Activated CD4-positive, alpha-beta T cell treated with anti-CD3 and anti-CD28 coated beads, Interleukin-2, Interleukin-4, amounts not matched to agents 100 ng/mL and 50 ng/mL, durations not matched to agents 16 hours and 8 hours (primary cell): ENCODE measurements around the gene FXN.
A peak's percentile ranks its signal among the peaks of the same experiment; 100 is the strongest.
"Not testable (repeated sequence)": the region's sequence is repeated elsewhere in the genome, so short reads cannot be mapped to it uniquely, and the experiment has no call there.

Source experiments
- DNase-seq: peaks from one replicate; pipeline ENCODE4 v3.0.0-alpha.2; 2020; ENCODE audit warnings: low spot score

Gene FXN

DNA sequence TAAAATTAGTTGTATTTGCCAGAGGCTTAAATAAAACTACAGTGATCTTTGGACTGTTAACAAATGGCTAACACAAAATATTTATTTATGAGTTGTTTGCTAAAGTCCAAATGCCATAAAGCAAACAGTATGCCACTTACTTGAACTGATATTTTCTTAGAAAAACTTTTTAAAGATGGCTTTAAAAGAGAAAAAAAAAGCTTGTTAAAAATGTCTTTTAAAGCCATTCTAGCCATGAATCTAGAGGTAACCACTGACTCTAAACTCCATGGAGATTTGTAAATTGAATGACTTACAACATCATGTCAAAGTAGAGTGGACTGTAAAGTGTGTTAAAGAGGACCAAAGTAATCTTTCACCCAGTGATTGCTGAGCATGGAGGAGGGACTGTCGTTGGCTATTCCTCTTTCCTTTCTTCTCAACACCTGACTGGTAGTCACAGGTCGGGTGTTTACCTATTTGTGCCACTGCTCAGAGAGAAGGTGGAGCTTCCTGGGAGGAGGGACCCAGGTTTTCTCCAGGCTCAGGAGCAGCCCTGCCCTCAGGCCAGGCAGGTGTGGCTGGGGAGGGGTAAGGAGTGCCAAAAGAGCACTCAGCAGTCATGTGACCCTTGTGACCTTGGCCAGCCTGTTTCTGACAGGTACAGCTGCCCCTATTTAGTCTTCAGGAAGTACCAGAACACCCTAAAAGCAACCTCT is 69.4 kb downstream of the FXN start:
- no peak for DNase-seq

DNA sequence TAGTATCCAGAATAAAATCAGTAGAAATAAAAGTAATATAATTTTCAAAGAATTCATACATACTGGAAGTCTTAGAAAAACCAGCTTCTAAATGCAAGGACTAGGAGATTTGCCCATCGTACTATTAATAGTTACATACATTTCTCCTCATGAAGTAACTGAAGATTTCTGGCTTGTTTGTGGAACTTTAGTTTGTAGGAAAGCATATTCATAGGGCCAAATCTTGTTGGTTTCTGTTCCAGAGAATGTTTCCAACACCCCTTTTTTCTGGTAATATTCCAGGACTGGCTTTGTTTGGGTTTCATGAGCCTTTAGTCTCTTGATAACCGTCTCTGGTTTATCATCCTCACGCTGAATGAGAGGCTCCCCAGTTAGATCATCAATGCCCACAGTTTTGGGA is 72.2 kb downstream of the FXN start:
- DNase-seq: no peak

DNA sequence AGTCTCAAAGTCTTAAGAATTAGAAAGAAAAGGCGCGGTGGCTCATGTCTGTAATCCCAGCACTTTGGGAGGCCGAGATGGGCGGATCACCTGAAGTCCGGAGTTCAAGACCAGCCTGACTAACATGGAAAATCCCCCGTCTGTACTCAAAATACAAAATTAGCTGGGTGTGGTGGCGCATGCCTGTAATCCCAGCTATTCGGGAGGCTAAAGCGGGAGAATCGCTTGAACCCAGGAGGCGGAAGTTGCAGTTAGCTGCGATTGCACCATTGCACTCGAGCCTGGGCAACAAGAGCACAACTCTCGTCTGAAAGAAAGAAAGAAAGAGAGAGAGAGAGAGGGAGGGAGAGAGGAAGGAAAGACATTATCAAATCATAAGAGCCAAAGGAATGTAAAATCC is 73.2 kb downstream of the FXN start:
- DNase-seq: not testable (repeated sequence)

DNA sequence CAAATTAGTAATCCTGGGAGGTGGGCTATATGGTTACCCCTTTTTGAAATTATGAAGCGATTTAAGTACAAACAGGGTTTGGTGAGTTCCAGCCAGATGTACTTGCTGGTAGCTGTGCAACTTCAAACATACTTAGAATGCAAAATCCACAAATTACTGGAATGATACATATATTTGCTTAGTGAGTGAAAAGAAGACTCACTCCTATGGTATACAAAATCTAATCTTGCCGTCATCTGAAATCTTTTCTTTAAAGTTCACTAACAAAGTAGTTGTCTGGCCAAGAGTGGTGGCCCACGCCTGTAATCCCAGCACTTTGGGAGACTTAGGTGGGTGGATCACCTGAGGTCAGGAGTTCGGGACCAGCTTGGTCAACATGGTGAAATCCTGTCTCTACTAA is 73.6 kb downstream of the FXN start:
- no peak for DNase-seq

DNA sequence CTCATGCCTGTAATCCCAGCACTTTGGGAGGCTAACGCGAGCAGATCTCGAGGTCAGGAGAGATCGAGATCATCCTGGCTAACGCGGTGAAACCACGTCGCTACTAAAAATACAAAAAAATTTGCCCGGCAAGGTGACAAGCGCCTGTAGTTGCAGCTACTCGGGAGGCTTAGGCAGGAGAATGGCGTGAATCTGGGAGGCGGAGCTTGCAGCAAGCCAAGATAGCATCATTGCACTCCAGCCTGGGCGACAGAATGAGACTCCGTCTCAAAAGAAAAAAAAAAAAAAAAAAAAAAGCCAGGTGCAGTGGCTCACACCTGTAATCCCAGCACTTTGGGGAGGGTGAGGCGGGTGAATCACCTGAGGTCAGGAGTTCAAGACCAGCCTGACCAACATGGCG is 77.1 kb downstream of the FXN start:
- DNase-seq: not testable (repeated sequence)

DNA sequence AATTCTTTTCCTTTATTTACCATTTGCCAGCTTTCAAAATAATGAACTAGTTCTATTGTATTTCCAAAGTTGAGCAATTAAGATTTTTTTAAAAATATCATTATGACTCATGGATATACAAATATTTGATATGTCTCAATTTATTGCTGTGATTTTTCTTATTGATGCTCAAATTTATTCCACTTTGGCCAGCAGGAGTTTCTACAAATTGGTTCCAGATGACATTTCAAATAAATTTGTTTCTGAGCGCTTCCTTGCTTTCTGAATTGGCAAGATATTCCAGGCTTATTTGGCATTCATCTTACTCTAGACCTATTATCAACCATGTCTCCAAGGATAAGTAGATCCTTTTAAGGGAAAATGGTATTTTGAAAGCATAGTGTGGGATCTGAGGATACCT is 80.1 kb downstream of the FXN start:
- no peak for DNase-seq

DNA sequence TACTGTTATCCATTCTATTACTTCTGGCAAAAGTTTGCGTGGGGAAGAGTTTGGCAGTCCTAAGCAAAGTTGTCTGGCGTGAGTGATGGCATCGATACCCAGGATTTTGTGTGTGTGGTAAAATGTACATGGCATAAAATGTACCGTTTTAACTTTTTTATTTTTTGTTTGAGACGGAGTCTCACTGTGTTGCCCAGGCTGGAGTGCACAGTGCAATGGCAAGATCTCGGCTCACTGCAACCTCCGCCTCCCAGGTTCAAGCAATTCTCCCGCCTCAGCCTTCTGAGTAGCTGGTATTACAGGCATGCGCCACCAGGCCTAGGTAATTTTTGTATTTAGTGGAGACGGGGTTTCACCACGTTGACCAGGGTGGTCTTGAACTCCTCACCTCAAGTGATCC is 83.1 kb downstream of the FXN start:
- DNase-seq: no peak

DNA sequence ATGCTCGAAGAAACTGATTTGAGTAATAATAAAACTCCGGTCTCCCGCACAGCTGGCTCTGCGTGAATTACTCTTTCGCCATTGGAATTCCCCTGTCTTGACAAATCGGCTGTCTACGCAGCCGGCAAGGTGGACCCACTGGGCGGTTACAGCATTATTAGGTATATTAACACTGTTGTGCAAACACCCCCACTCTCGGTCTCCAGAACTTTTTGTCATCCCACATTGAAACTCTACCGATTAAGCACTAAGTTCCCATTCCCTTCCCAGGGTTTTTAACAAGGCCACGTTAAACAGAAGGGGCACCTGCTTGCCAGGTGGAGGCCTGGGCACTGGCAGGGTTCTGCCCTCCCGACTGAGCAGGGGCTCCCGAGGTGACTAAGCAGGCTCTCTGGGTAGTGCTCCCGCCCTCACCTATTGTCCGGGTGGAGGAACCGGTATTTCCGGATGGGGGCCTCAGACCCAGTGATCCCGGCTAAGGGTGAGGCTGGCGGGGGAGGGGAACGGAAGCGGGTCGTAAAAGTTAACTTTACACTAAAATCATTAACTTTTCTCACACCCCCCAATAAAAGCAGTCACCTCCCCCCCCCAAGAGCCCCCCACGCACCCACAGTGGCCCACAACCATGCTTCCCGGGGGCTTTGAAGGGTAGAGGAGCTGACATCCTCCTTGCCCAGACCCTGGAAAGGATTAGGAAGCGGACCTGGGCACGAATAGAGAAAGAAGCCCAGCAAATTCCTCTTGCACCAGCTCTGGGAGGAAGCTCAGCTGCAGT is 85.0 kb downstream of the FXN start:
- no peak for DNase-seq

DNA sequence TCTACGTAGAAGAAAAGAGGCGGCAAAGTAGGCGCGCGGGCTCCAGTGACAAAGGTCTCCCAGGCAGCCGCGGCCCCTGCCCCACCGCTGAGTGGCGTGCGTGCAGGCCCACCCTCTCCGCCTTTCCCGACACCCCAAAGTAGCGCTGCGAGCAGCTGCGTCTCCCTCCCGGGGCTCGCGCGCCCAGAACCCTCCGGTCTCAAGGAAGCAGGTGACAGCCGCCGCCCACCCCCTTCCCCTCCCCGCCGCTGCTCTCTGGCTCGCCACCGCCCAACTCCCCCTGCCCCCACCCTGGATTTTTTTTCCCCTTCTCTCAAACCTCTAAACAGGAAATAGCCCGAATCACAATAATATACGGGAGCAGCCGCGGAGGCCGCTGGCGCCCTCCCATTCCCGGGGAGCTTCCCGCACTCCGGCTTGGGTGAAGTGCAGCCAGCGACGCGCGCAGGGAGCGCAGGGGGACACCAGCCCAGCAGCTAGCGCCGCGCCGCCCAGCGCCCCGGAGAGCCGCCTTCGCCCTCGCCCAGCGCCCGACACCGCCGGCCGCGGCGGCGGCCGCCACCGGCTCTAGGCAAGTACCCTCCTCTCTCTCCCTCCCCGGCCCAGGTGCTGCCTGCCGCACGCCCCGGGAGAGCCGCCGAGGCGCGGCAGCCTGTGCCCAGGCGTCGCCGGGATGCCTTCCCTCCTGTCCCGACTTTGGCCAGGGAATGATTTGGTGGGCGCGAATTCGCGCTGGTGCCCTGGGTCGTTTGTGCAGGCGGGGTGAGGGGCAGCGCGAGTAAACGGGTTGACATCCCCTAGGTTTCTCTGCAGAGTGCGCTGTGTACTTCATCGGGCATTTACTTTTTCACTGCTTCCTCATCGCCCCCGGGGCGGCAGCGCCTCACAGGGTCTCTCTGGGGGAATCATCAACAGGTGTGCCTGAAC is 85.9 kb downstream of the FXN start:
- DNase-seq: no peak

DNA sequence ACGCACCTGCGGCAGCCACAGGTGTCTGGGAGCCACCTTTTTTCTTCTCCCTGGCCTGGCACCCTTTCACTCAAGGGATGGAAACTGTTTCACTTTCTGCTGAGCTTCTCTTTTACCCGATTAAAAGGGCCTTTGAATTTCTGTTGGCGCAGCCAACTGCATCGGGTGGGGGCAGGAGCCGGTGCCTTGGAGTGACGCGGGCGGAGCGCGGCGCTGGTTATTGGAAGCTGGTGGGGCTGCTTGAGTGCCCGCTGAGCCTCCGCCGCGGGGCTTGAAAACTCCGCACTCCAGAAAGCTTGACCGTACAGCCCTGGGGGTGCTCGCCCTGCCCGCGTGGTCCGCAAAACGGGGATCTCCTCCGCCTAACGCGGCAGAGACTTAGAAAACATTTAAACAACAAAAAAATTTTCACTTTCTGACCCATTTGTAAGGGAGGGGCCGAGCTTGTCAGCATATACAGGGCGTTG is 86.6 kb downstream of the FXN start:
- peak; percentile 19 for DNase-seq

DNA sequence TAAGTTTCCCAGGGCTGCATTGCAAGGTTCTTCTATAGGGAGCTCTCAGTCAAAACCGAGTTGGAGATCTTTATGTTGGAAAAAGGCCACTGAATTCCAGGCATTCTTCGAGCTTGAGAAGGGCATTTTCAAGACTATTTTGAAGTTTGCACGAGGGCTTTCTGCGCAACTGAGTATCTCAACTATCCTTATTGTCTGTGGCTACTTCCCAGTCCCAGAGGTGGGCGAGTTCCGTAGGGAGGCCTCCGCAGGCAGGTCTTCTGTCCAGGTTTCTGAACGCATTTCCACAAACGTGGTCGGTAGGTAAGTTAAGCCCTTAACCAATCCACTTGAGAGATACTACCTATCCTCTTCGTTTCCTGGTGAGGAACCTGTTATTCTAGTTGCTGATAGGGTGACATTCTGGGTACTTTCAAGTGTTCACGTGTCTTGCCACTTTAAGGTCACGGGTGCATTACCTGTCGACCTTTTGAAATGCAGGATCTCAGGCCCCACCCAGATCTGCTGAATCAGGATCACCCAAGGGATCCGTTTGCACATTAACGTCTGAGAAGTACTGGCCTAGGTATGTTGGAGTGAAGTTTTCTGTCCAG is 87.1 kb downstream of the FXN start:
- no peak for DNase-seq

DNA sequence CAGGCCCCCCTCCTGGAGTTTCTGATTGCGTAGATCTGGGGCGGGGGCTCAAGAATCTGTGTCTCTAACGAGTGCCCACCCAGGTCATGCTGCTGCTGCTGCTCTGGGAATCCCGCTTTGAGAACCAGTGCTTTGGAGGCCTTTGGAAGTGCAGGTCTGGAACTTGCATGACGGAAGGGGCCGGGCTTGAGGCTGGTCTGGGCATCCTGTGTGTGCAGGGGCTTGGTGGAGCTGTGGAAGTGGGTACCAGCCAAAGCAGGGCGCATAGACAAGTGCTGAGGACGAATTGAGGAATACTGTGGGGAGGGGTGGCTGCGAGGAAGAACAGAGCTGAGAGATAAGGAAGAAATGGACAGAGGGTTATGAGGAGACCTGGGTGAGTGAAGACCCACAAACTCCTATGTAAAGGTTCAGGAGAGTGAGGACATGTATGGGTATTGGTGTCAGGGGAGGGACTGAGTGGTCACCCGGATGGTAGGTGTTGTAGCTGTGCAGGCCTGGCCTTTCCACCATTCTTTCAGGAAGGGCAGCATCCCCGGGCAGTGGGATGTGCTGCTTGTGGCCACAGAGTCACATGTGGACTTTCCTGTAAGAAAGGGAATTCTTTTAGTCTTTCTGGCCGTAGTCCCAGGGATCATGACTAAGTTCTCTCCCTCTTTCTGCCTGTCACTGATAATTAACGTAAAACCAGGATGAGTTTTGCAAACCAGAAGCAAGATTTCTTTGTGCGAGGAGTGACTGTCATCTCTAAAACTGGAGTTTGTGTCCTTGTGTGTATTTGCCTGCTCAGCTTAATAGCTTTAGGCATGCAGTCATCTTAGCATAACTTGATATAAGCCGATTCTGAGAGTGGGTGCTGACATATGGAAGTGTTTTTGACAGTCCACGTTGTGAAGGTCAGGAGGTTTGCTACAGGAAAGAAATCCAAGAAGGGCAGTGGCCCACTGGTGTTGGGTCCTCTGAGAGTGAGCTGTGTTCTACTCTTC is 95.2 kb downstream of the FXN start:
- no peak for DNase-seq

DNA sequence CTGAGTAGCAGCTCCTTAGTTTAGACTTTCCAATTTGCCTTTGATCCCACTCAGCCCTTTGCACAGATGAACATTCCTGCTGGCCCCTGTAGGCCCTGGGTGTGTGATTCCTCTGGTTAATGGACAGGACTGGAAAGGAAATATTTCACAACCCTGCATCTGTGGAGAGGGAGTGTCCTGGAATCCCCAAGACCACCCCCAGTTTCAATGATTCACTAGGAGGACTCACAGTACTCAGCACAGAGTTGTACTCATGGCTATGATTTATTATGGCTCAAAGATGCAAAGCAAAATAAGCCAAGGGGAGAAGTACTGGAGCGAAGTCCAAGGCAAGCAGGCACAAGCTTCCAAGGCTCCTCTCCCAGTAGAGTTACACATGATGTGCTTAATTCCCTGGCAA is 96.1 kb downstream of the FXN start:
- no peak for DNase-seq

DNA sequence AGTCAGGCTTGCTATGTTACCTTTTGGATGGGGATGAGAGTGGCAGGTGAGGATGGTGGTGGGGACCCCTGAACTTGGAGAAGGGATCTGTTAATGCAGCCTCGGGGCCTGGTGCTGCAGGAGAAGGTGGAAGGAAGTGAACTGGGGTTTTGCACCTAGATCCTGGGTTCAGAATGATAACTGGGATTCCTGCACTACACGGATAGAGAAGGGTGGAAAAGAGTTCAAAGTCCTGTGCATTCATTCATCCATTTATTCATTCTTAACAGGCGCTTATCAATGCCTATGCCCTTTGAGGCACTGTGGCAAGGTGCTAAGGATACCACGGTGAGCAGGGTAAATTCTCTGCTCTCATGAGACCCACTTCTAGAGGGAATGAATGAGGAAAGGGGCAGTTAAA is 96.8 kb downstream of the FXN start:
- DNase-seq: no peak

DNA sequence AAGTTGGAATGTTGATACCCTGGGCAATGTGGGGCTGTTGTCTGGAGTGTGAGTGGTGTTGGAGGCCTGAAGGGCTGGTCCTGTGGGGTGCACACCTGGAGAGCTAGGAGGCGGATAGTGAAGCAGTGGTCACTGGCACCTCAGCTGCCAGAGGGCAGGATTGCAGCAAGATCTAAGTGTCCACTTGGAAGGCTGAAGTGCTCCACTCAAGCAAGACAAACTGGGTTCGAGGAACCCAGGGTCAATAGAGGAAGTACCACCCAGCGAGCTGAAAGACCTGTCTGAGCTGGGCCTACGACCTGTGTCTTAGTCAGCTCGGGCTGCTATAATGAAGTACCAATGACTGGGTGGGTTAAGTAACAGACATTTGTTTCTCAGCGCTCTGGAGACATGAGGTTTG is 98.9 kb downstream of the FXN start:
- no peak for DNase-seq

DNA sequence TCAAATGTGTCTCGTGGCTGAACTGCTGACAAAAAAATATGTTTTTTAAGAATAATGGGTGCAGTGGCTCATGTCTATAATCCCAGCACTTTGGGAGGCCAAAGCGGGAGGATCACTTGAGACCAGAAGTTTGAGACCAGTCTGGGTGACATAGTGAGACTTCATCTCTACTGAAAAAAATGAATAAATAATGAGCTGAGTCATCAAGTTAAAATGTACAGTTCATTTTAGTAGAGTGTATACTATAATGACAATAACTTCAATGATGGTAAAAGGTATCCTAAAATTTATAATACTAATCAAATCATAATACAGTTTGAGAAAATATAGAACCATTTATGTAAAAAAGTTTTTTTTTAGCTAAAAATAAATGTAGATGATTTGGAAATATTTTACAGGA is 100.6 kb downstream of the FXN start:
- DNase-seq: no peak

DNA sequence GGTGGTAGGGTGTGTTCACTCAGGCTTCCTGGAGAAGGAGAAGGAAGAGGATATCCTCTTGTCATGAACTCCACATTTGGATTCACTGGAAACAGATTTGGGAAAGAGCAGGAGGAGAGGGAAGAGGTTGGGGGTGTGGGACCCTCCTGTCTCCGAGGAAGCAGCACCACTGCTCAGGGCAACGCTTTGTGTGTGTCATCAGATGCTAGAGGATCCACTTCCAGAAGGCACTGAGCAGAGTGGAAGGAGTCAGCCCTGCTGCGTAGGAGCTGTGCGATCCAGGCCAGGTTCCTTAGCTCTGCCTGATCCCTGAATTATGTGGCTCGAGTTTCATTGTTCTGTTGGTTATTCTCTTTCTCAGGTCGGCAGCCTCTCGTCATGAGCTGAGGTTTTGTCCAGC is 101.2 kb downstream of the FXN start:
- no peak for DNase-seq

DNA sequence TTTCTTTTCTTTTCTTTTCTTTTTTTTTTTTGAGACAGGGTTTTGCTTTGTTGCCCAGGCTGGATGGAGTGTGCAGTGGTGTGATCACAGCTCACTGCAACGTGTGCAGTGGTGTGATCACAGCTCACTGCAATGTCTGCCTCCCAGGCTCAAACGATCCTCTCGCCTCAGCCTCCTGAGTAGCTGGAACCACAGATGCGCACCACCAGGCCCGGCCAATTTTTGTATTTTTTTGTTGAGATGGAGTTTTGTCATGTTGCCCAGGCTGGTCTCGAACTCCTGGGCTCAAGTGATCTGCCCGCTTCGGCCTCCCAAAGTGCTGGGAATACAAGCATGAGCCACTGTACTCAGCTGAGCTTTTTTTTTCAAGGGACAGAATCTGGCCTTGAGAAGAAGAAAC is 101.8 kb downstream of the FXN start:
- DNase-seq: no peak

DNA sequence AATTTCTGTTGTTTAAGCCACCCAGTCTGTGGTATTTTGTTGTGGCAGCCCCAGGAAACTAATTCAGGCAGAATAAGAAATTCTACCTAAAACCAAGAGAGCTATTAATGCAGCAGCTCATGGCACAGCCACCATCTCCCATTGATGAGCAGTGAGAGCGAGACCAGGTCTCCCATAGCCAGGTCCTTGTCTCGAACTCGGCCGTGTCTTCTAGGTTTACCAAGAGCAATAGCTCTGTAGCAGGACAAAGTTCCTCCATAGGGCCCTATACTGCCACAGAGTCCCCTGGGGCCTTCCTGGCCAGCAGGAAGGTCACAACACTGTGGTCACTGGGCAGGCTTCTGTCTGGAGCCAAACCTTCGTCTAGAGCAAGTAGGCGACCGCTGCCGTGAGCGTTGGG is 104.0 kb downstream of the FXN start:
- DNase-seq: no peak

DNA sequence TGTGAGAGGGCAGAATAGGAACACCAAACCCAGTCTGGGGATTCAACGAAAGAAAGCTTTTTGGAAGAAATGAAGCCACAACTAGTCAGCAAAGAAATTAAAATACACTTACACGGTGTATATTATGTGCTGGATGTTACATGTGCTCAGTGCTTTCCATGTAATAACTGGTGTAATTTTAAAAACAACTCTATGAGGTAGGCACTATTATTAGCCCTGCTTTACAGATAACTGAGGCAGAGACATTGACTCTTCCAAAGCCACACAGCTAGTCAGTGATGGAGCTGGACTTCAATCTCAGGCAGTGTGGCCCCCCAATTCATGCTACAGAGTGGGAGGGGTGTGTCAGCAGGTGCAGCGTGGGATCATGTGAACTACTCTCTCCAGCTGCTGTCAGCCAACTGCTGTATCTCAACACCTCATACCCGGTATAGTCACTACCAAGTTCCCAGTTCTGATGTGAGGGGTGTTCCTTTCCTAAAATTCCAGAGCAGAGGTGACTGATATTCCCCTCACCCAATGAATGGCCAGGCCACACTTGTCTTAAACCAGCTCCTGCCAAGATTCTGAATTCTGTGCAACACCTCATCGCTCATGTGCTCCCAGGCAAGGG is 104.7 kb downstream of the FXN start:
- no peak for DNase-seq

DNA sequence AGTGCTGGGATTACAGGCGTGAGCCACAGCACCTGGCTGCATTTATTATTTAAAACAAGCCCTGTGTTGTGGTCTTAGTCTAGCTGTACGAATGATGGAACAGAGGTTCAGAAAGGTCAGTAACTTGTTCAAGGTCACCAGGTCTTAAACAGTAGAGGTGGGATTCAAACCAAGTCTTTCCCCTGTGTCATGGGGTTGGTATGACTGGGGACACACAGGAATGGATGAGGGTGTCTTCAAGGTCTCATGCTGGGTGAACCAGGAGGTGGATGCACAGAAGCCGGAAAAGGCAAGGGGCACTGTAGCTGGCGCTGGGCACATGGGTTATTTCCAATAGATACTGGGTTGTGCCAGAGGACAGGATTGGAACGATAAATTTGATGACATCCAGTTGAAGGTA is 106.3 kb downstream of the FXN start:
- DNase-seq: no peak
